IPS-11a (cell line): ENCODE measurements around the gene CLRN1.

Experiments
- H3K4me3 ChIP-seq: one replicate; pipeline ENCODE4 v1.5.1; 2013; ENCODE audit warnings: low read depth, low read length, control low read depth

CLRN1 gene

DNA sequence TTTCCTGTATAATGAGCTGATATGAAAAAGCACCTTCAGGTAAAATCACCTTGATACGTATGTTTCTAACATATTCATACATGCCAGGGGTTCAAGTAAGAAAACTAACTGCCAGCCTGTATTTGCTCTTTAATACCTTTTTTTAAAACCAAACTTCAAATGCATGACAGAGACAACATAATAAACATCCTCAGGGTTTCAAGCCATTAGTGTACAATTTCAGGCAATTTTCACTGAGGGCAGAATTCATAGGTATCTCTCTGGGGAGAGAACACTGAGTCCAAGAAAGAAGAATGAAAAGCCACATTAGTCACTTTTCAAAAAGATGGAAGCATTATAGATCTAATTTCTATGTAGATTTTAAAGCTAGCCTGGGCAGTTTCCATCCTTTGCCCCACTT lies 94.2 kb downstream of the CLRN1 start:
- no peak overlapping the region for H3K4me3 ChIP-seq

- H3K4me3 ChIP-seq: no peak overlapping the region
Measured at GRCh38 chr3:150877303-150877702, 95.2 kb downstream of the CLRN1 start.

DNA sequence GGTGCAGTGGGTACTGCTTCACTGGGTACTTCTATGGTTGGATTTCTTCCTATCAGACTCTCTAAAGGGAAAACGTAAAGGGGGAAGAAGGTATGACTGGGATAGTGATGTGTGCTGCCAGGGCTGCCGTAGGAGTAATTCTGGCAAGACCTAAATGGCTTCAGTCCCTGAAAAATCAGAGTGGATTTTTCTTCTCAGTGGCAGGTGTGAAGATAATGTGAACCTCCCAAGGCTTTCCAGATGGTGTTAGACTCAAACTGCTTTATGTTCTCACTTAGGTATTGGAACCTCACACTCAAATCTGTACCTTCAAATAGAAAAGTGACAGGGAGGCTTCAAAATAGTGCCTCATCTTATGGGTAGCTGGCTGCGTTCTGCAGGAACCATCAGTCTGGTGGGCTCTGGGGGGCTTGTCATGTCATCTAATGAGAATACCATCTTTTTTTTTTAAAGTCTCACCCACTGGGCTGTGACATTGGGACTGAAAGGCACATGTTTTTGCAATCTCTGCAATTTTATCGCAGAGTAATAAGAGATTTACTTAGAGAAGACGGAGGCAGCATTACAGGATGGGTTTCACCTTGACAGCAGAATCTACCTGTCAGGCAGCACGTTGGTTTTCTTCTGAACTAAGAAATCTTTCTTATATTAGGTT lies 95.8 kb downstream of the CLRN1 start:
- H3K4me3 ChIP-seq: no peak overlapping the region
